Endodermal cell (in vitro differentiated cells): ENCODE data around the gene TMEM131L. TPM values are rescaled to one million over a fixed set of nuclear protein-coding genes. Genes with fewer than 3 reads are reported as not detected.

Experiments used
- DNase-seq: peaks from one replicate; pipeline ENCODE4 v3.0.0-alpha.2; 2017
- H3K27ac ChIP-seq: 2 replicates; pipeline ENCODE4 v1.5.1; 2013; ENCODE audit warnings: mild to moderate bottlenecking, low read depth, low read length, moderate library complexity
- H3K27me3 ChIP-seq: 2 replicates; pipeline ENCODE4 v1.6.1; 2013; ENCODE audit warnings: mild to moderate bottlenecking, low read length, moderate library complexity; ENCODE audit not compliant: insufficient read depth, control insufficient read depth, poor library complexity, severe bottlenecking
- H3K36me3 ChIP-seq: 2 replicates; pipeline ENCODE4 v1.7.0; 2013; ENCODE audit warnings: mild to moderate bottlenecking, low read length, moderate library complexity; ENCODE audit not compliant: control insufficient read depth, insufficient read depth
- H3K4me1 ChIP-seq: one replicate; pipeline ENCODE4 v1.7.0; 2013; ENCODE audit warnings: low read length; ENCODE audit not compliant: control insufficient read depth, insufficient read depth
- H3K4me3 ChIP-seq: 2 replicates; pipeline ENCODE4 v1.5.1; 2013; ENCODE audit warnings: mild to moderate bottlenecking, low read length, moderate library complexity
- H3K9ac ChIP-seq: 2 replicates; pipeline ENCODE4 v1.6.1; 2013; ENCODE audit warnings: mild to moderate bottlenecking, low read length, moderate library complexity; ENCODE audit not compliant: poor library complexity, severe bottlenecking; ENCODE audit errors: extremely low read depth
- H3K9me3 ChIP-seq: 2 replicates; pipeline ENCODE4 v1.6.1; 2013; ENCODE audit warnings: mild to moderate bottlenecking, low read length, moderate library complexity; ENCODE audit not compliant: control insufficient read depth
- H3K27ac Mint-ChIP-seq: 2 replicates; pipeline ENCODE4 v1.8.0; 2020; ENCODE audit warnings: mixed read lengths
- H3K27me3 Mint-ChIP-seq: 2 replicates; pipeline ENCODE4 v1.8.0; 2021; ENCODE audit warnings: mild to moderate bottlenecking, mixed read lengths; ENCODE audit not compliant: insufficient read depth
- H3K36me3 Mint-ChIP-seq: 2 replicates; pipeline ENCODE4 v1.8.0; 2020; ENCODE audit warnings: low read depth, mixed read lengths
- H3K4me1 Mint-ChIP-seq: 2 replicates; pipeline ENCODE4 v1.8.0; 2020; ENCODE audit warnings: mixed read lengths
- H3K4me3 Mint-ChIP-seq: 2 replicates; pipeline ENCODE4 v1.8.0; 2020; ENCODE audit warnings: mild to moderate bottlenecking, moderate library complexity, mixed read lengths
- H3K9me3 Mint-ChIP-seq: 2 replicates; pipeline ENCODE4 v1.8.0; 2020; ENCODE audit warnings: mild to moderate bottlenecking, mixed read lengths
- WGBS, 2 experiments: methylation state at CpG; one replicate each; pipeline versions ENCODE4 v1.1.5 to v1.1.7; 2013; ENCODE audit warnings: missing lambda C conversion rate in 2 of 2, mixed read lengths in 1 of 2; ENCODE audit not compliant: insufficient coverage in 1 of 2, insufficient read length in 1 of 2; 5-methylcytosine and 5-hydroxymethylcytosine counted together
- total RNA-seq, 2 donors: library from RNA; stranded (reverse); fragmentation: NEBNext Ultra II Directional in 1 of 2; extraction: Animal tissue kit (Norgen Biotek cat#: 25700) in 1 of 2; gene quantifications; 2 replicates in 1 of 2; 3 replicates in 1 of 2; pipeline ENCODE4 v1.2.1, GENCODE V29; 2021
- TF ChIP-seq, protein P1 (sequence below): fragments of 200-600 bp; sonication (generic); conservative IDR thresholded peaks from 2 replicates; pipeline ENCODE4 v1.5.0; 2021; ENCODE audit warnings: antibody characterized with exemption, mild to moderate bottlenecking

The TMEM131L gene
- total RNA-seq, 2 donors from 2014 or later, result 6.2 to 10.8 TPM

DNA sequence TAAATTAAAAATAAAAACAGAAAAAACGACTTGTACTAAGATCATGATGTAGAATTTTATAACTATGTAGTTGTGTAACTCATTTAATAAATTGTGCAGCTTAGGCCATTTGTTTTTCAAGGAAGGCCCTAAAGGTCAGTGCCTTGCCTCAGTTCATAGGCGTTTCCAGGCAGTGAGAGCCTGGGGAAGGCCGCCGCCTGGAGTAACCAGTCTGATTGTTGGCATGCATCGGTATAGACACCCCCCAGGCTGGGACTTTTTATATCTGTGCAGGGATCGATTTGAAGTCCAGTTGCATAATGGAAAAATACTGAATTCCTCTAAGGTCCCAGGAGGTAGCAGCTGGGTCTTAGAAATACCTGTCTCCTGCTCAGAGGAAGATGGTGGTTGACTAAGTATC is 77.2 kb downstream of the TMEM131L start:
- H3K27ac ChIP-seq, result no peak overlapping the region
- Mint-ChIP-seq H3K4me1 (peaks cover 16% of the 10 kb centered on the region), H3K27me3 (no peaks in the 10 kb centered on the region), H3K4me3 (no peak overlapping the region), H3K9me3 (no peaks in the 10 kb centered on the region), H3K27ac (no peak overlapping the region), H3K36me3 (no peaks in the 10 kb centered on the region)
- H3K4me1 ChIP-seq, result peaks cover 3% of the 10 kb centered on the region
- DNase-seq, result no peak
- no peak overlapping the region for H3K4me3 ChIP-seq
- no peaks in the 10 kb centered on the region for H3K9me3 ChIP-seq
- no peaks in the 10 kb centered on the region for H3K36me3 ChIP-seq
- no peak overlapping the region for H3K9ac ChIP-seq
- no peaks in the 10 kb centered on the region for H3K27me3 ChIP-seq
- WGBS, 2 experiments, result 89 to 92% methylated on average over 6 of the region's 6 CpGs
- TF ChIP-seq, protein P1, sequence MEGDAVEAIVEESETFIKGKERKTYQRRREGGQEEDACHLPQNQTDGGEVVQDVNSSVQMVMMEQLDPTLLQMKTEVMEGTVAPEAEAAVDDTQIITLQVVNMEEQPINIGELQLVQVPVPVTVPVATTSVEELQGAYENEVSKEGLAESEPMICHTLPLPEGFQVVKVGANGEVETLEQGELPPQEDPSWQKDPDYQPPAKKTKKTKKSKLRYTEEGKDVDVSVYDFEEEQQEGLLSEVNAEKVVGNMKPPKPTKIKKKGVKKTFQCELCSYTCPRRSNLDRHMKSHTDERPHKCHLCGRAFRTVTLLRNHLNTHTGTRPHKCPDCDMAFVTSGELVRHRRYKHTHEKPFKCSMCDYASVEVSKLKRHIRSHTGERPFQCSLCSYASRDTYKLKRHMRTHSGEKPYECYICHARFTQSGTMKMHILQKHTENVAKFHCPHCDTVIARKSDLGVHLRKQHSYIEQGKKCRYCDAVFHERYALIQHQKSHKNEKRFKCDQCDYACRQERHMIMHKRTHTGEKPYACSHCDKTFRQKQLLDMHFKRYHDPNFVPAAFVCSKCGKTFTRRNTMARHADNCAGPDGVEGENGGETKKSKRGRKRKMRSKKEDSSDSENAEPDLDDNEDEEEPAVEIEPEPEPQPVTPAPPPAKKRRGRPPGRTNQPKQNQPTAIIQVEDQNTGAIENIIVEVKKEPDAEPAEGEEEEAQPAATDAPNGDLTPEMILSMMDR, result no peak

GRCh38 chr4:153545822-153546221 is 79.7 kb downstream of the TMEM131L start:
- no peaks in the 10 kb centered on the region for H3K9me3 Mint-ChIP-seq
- TF ChIP-seq, protein P1, result no peak
- DNase-seq, result no peak
- Histone ChIP-seq H3K27me3 (no peaks in the 10 kb centered on the region), H3K9ac (no peak overlapping the region), H3K4me3 (no peak overlapping the region), H3K36me3 (no peaks in the 10 kb centered on the region), H3K27ac (no peak overlapping the region), H3K9me3 (no peaks in the 10 kb centered on the region), H3K4me1 (no peaks in the 10 kb centered on the region)
- H3K36me3 Mint-ChIP-seq, result no peaks in the 10 kb centered on the region
- no peak overlapping the region for H3K27ac Mint-ChIP-seq
- no peaks in the 10 kb centered on the region for H3K27me3 Mint-ChIP-seq
- WGBS, 2 experiments, result 83 to 96% methylated on average over 1 to 7 of the region's 8 CpGs
- H3K4me3 Mint-ChIP-seq, result no peak overlapping the region
- peaks cover 8% of the 10 kb centered on the region for H3K4me1 Mint-ChIP-seq

DNA sequence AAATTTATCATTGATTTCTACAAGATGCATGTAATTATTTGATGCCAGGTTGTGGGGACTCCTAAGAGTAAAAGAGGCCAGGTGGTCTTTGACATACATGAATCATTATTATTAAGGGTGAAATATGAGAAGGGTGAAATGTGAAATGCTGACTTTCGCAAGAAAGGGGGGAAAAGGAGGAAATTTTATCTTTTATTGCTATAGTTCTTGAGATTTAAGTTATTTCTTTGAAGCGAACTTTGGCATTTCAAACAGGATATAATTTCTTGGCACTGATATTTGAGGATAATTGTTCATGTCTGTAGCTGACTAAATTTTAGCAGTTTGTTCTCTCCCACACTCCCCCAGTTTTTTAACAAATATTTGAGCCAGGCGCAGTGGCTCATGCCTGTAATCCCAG is 80.1 kb downstream of the TMEM131L start:
- Mint-ChIP-seq H3K27me3 (no peaks in the 10 kb centered on the region), H3K9me3 (no peaks in the 10 kb centered on the region), H3K4me3 (no peak overlapping the region), H3K36me3 (no peaks in the 10 kb centered on the region), H3K4me1 (peaks cover 7% of the 10 kb centered on the region), H3K27ac (no peak overlapping the region)
- Histone ChIP-seq H3K4me1 (no peaks in the 10 kb centered on the region), H3K36me3 (no peaks in the 10 kb centered on the region), H3K27me3 (no peaks in the 10 kb centered on the region), H3K4me3 (no peak overlapping the region), H3K27ac (no peak overlapping the region), H3K9ac (no peak overlapping the region), H3K9me3 (no peaks in the 10 kb centered on the region)
- TF ChIP-seq, protein P1, result no peak
- 94 to 95% methylated on average over 2 to 3 of the region's 3 CpGs for WGBS, 2 experiments
- no peak for DNase-seq
